Stimulated activated CD4-positive, alpha-beta T cell treated with anti-CD3 and anti-CD28 coated beads, TNF-alpha, amount 100 ng/mL, for 24 hours (primary cell): ENCODE results near the gene FAM229B.
A peak's percentile ranks its signal among the peaks of the same experiment; 100 is the strongest.
"Not testable (repeated sequence)": the region's sequence is repeated elsewhere in the genome, so short reads cannot be mapped to it uniquely, and the experiment has no call there.

ENCODE experiments used
- DNase-seq, 3 experiments: peaks; one replicate each; pipeline ENCODE4 v3.0.0-alpha.2; 2020; ENCODE audit warnings: low read depth in 3 of 3

FAM229B gene, protein sequence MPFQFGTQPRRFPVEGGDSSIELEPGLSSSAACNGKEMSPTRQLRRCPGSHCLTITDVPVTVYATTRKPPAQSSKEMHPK

DNA sequence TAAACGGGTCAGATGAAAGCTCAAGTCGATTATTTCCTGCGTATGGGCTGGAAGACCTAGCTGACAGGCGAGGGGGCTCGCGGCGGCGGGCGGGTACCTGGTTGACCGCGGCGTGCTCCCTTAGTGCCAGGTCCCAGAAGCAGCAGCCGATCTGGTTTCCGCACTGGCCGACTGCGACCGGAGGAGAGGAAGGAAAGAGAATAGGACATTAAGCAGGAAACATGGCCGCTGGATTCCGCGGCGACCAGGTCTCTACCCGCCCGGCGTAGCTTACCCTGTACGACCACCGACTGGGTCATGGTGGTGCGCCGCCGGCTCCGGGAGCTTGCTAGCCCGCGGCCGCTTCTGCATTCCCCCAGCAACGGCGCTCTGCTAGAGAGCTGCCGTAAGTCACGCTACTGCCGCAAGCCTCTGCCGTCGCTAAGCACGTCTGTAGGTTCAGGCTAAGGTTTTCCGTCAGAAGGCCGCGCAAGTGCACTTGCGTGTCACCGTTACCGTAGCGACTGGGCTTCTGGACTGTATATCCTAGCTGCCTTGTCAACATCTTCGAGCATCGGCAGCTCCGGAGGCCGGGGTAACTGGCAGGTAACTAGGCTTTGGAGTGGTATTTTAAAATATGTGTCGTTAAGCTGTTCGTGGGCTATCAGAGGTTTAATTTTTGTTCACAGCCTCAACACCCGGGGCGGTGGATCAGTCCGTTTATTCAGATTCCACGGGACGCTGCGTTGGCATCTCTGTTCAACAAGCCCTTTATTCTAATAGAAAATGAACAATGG, at the start of gene FAM229B, which contains the start of gene TUBE1:
Gene FAM229B (plus strand): TSS at position 456 of the 776 bp plus-strand sequence. CDS start 11,693 bp downstream, outside the sequence.
Gene TUBE1 (minus strand): TSS at position 347 of the 776 bp plus-strand sequence. CDS start 48 bp downstream, at position 299.
- peak; percentile 74 to 88 (median 79) for DNase-seq

DNA sequence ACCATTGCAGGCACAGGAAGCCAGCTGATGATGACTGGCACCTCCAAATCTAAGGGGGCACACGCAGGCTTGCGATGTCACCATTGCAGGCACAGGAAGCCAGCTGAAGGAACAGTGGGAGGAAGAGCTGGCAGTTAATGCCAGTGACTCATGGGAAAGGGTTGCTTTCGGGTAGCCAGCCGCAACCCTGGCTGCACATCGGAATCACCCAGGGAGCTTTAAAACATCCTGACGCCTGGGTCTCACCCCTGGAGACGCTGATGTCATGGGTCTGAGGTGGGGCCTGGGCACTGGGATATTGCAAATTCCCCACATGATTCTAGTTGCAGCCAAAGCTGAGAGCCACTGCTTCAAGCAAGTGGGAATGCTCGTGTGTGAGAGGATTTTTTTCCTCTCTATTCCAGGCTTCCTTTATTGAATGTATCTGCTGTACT, 49.6 kb upstream of the FAM229B start:
- DNase-seq: peak in 1 of 3 experiments; percentile 40

- DNase-seq: no peak
Measured at GRCh38 chr6:112038268-112038667, 49.1 kb upstream of the FAM229B start.

DNA sequence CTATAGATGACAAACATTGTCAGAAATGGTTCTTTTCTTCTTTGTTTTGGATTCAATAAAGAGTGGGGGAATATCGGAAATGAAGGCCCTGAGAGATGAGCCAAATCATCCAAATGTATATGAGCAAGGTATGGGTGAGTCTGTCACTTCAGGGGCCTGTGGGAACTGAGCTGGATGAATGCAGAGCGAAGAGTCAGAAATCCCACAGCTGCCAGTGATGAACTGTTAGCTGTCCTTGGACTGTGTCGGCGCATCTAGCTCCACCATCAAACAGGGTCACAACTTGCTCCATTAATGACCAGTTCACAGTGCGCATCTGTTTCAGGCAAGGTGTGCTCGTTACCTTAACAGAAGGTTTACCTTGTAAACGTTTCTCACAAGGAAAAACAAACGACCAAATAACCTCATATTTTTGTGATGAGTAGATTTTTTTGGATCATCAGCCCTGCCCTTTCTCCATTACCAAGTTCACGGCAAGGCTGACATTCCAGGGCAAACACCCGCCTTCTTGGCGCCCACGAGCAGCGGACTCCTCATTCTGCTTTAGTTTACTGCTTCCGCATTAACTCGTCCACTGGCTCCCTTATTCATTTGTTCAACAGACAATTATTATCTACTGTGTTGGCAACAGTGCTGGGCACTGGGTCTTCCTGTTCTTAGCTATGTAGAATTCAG, 48.5 kb upstream of the FAM229B start:
- no peak for DNase-seq

GRCh38 chr6:112039431-112039770, 48.0 kb upstream of the FAM229B start:
- DNase-seq: no peak

DNA sequence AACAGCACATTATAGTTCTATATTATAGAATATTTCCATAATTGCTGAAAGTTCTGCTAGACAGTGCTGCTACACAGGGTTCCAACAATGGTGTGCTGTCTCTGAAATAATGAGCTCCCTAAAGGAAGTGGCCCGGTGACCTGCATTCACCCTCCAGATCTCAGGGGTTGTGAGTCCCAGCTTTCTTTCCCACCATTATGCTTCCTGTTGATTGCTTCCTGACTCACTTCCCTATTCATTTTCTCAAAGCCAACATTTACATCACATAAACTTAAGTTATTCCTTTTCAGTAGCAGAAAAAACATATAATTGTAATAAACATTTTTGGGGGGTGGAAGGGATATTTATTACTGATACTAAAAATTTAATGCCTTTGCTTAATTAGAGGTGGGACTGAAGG, 46.4 kb upstream of the FAM229B start:
- no peak for DNase-seq

DNA sequence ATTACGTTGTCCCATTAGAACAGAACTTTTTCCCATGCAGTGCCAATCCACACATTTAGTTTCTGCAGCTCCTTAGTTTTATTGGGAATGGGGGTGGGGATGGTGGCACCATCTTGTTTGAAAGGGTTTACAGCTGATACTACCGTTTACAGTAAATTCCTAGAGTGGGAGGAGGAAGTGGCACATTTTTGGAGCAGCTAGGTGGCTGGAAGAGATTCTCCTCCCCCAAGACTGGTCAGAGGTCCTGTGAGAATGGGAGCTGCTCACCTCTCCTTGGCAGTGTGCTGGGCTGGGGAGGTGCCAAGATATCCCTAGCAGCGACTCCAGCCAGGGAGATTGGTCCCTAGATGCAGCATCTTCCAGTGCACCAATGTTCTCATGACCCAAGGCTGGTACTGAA, 45.9 kb upstream of the FAM229B start:
- DNase-seq: no peak

DNA sequence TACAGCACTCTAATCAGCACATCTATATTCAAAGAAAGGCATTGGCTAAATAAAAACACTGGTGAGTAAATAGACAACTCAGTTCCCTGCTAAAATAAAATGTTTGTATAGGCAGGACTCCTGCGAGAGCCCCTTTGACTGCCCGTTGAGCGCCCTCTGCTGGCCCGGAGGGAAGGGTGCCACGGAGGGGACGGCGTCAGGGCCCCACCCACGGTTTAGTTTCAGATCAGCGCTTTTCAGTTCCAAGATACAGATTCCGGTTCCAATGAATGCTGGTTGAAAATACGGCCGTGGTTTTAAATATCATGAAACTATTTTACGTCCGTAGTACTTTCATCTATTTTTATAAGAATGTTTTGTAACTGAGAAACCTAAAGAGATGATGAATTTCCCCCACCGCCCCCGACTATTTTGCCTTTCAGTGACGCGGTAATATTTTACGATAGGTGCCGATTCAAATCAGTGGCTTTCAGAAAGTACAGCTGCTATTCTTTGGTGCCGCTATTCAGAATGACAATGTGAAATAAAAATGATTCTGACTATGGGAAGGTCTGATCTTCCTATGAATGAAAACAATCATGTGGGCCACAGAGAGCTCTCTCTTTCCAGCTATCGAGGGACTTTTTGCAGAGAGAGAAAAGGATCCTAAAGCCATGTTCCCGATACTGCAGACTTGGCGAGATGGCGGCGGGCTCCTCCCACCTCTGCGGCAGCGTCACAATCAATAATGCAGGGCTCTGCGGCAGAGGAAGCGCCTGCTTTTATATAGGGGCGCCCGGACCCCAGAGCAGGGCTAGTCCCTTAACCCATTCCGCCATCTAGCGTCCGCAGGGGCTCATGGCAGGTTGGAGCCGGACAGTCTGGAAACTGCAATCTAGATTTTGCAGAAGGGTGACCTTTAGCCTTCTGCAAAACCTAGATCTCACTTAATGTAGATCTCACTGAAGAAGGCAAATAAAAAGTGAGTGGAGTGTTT, 44.1 kb upstream of the FAM229B start:
- peak; percentile 80 to 91 (median 87) for DNase-seq

GRCh38 chr6:112044196-112044595, 43.2 kb upstream of the FAM229B start:
- no peak for DNase-seq

- no peak for DNase-seq
Measured at GRCh38 chr6:112044856-112045255, 42.5 kb upstream of the FAM229B start.

GRCh38 chr6:112047523-112047922, 39.9 kb upstream of the FAM229B start:
- DNase-seq: not testable (repeated sequence)

GRCh38 chr6:112049026-112049799, 38.2 kb upstream of the FAM229B start:
- DNase-seq: no peak

DNA sequence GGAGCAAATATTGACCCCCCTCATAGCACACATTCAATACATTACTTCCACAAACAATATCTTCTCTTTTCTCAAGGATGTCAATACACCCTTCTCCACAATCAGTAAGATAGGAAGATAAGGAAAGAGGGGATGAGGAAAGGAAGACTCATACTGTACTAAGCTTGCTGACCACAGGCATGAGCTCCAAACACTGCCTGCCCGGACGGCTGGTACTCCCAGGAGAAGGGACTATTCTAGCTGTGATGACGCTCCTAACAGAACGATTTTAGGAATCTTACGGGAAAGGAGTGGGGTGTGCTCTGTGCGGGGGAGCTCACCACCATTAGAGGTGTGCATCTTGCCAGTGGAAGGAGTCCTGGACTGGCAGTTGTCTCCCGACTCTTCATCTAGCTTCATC, 37.4 kb upstream of the FAM229B start:
- no peak for DNase-seq

- DNase-seq: no peak
Measured at GRCh38 chr6:112050429-112050828, 37.0 kb upstream of the FAM229B start.

DNA sequence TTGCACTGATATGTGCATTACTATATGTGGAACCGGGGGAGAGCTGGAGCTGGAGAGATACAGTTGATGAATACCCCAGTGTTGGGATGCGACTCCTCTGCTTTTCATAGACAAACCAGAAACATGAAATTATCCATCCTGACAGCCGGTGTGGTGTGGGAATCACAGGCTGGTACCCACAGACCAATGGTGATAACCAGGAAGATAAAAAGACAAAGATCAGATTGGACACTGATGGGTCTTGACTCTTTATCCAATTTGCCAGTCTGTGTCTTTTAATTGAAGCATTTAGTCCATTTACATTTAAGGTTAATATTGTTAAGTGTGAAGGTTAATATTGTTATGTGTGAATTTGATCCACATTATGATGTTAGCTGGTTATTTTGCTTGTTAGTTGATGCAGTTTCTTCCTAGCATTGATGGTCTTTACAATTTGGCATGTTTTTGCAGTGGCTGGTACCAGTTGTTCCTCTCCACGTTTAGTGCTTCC, 36.1 kb upstream of the FAM229B start:
- not testable (repeated sequence) for DNase-seq

DNA sequence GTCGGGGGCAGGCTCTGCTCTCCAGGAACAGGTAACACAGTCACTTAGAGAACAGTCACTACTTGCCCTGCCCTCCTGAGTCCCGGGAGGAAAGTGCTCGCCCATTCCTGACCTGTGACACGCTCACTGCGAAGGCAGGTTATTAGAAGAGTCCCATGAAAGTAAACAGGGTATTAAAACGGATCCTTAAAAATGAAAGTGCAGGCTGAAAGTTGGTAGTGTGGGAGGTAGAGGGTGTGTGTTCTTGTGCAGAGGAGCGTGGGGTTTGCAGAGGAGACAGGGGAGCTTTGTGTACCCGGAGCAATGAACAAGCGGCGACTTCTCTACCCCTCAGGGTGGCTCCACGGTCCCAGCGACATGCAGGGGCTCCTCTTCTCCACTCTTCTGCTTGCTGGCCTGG, 33.4 kb upstream of the FAM229B start, which contains the start of gene CCN6:
Gene CCN6 (plus strand): TSS at position 104 of the 400 bp plus-strand sequence. CDS start 254 bp downstream, at position 358.
- no peak for DNase-seq

GRCh38 chr6:112054555-112055190, 32.7 kb upstream of the FAM229B start:
- DNase-seq: no peak

DNA sequence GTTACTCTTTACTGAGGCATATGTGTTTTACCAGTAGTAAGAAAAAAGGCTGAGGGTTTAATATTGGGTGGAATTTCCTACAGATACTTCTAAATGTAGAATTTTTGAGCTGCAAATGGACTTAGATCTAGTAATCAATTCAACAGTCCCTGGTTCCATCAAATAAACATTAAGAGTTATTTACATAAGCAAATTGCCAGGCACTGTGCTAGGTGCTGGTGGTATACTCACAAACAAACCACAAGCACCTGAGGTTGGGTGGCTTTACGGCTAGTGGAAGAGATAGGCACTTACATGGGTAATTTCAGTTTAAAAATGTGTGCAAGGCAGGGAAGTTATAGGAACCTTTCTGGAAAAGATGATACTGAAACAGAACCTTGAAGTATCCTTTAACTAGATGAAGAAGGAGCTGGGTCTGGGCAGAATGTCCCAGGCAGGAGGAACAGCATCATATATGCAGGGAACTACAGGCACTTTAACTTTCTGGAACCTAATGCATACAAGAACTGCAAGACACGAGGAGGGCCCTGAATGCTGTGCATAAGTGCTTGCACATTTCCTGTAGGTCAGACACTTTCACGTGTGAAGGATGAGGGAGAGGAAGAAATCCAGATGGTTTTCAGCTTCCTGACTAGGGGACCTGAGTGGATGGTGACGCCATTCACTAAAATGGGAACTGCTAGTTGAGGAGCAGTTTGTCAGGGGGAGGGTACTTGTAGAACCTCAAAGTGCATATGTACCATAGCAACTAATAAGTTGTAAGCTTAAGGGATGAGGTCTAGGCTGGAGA, 29.0 kb upstream of the FAM229B start:
- no peak for DNase-seq

GRCh38 chr6:112061605-112062004, 25.8 kb upstream of the FAM229B start:
- no peak for DNase-seq
